Tibial nerve (tissue), 4 donors: ENCODE results near the gene CENPI. TPM values are rescaled to one million over a fixed set of nuclear protein-coding genes. Genes with fewer than 3 reads are reported as not detected.

Experiments
- DNase-seq, 2 donors: peaks; one replicate each; pipeline ENCODE4 v3.0.0-alpha.2; 2019; ENCODE audit warnings: low spot score in 2 of 2
- H3K27ac ChIP-seq, 4 donors: fragments of 200-600 bp; sonication (generic) in 3 of 4; one replicate each; pipeline ENCODE4 v1.5.1; 2017 to 2019; ENCODE audit warnings: mild to moderate bottlenecking in 1 of 4
- H3K27me3 ChIP-seq, 2 donors: fragments of 200-600 bp; sonication (generic) in 1 of 2; one replicate each; pipeline versions ENCODE4 v1.5.1 to v1.6.0; 2017 to 2019
- H3K36me3 ChIP-seq, 3 donors: fragments of 200-600 bp; sonication (generic); one replicate each; pipeline ENCODE4 v1.5.1; 2018 to 2019
- H3K4me1 ChIP-seq, 4 donors: fragments of 200-600 bp; sonication (generic) in 3 of 4; one replicate each; pipeline ENCODE4 v1.5.1; 2017 to 2019
- H3K4me3 ChIP-seq, 4 donors: fragments of 200-600 bp; sonication (generic) in 3 of 4; one replicate each; pipeline ENCODE4 v1.5.1; 2017 to 2019; ENCODE audit warnings: mild to moderate bottlenecking in 1 of 4, moderate library complexity in 1 of 4
- H3K9me3 ChIP-seq, 4 donors: fragments of 200-600 bp; sonication (generic) in 3 of 4; one replicate each; pipeline ENCODE4 v1.5.1; 2017 to 2019
- CTCF ChIP-seq, 5 experiments: fragments of 200-600 bp in 3 of 5; fragments of 450-650 bp in 2 of 5; sonication (generic) in 3 of 5; IDR thresholded peaks; one replicate each; pipeline ENCODE4 v1.5.1; 2016 to 2019; ENCODE audit warnings: antibody characterized with exemption in 5 of 5, mild to moderate bottlenecking in 3 of 5, moderate library complexity in 2 of 5
- EP300 ChIP-seq, 2 donors: sonication (generic); formaldehyde crosslinking; IDR thresholded peaks; one replicate each; pipeline ENCODE4 v1.6.1; 2017; ENCODE audit warnings: antibody characterized with exemption in 2 of 2, mild to moderate bottlenecking in 1 of 2
- POLR2A ChIP-seq, 2 donors: fragments of 450-650 bp; IDR thresholded peaks; one replicate each; pipeline ENCODE4 v1.6.1; 2017; ENCODE audit warnings: antibody characterized with exemption in 2 of 2, mild to moderate bottlenecking in 2 of 2, moderate library complexity in 2 of 2
- WGBS, 2 donors: methylation state at CpG; one replicate each; pipeline ENCODE4 v1.1.5; 2018; 5-methylcytosine and 5-hydroxymethylcytosine counted together
- total RNA-seq, 4 donors: library from RNA; depleted of rRNA; stranded (reverse); fragments of >200 nt; gene quantifications; one replicate each; pipeline ENCODE4 v1.1.0, GENCODE V29; 2016

The CENPI gene
- total RNA-seq, 4 donors from 2014 or later: 2.1 to 5.2 (median 2.8) TPM

- no peak overlapping the region for H3K27ac ChIP-seq
- no peak for DNase-seq
- no peaks in the 10 kb centered on the region for H3K9me3 ChIP-seq
- no peaks in the 10 kb centered on the region for H3K36me3 ChIP-seq
- TF ChIP-seq EP300 (IDR thresholded peaks at IDR 0.05): no peak
- TF ChIP-seq POLR2A (IDR thresholded peaks at IDR 0.05): no peak
- TF ChIP-seq CTCF (IDR thresholded peaks at IDR 0.05): no peak
- H3K4me3 ChIP-seq: no peak overlapping the region
- peaks cover 0 to 9% of the 10 kb centered on the region in 2 donors for H3K27me3 ChIP-seq
- no peaks in the 10 kb centered on the region for H3K4me1 ChIP-seq
Measured at GRCh38 chrX:101062176-101062575, 35.8 kb upstream of the CENPI start.

- Histone ChIP-seq H3K9me3 (no peaks in the 10 kb centered on the region), H3K4me3 (no peak overlapping the region), H3K4me1 (no peaks in the 10 kb centered on the region), H3K27me3 (no peaks in the 10 kb centered on the region), H3K36me3 (no peaks in the 10 kb centered on the region), H3K27ac (no peak overlapping the region)
- 76 to 82% methylated on average over 3 of the region's 3 CpGs for WGBS, 2 donors
- no peak for DNase-seq
- TF ChIP-seq POLR2A (IDR thresholded peaks at IDR 0.05): no peak
- no peak for TF ChIP-seq CTCF (IDR thresholded peaks at IDR 0.05)
- no peak for TF ChIP-seq EP300 (IDR thresholded peaks at IDR 0.05)
Measured at GRCh38 chrX:101071582-101071981, 26.4 kb upstream of the CENPI start.

DNA sequence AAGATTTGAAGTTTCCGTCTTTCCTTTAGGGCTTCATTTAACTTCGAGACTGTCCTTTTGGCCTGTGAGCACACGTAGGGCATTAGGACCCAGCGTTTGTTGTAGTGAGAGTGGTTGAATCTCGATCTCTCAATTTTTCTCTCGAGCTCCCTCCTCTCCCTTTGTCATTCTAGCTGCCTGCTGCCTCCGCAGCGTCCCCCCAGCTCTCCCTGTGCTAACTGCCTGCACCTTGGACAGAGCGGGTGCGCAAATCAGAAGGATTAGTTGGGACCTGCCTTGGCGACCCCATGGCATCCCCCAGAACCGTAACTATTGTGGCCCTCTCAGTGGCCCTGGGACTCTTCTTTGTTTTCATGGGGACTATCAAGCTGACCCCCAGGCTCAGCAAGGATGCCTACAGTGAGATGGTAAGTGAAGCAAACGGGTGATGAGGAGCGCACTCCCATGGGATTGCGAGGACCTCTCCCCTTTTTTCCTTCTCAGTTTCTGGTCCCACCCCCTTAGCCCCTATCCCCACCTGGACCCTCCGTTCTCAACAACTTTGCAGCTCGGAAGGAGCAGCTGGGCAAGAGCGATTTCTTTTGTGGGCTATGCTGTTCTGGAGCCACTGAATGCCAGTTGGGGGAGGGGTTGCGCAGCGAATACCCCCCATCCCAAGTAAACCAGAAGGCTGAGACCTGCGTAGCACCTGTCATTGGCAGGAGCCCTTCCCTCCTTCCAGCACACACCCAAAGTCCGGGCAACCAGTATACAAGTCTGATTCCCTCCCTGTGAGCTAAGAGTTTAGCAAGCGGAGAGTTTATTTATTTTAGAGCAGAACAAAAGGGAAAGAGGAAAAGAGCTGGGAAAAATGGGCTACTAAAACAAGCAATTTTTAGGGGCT is 19.0 kb upstream of the CENPI start, which contains the start of gene TMEM35A:
Gene TMEM35A, plus strand, starts transcription at position 164 of the 883 bp plus-strand sequence. Its CDS starts 124 bp downstream, at position 288.
- Histone ChIP-seq H3K9me3 (no peaks in the 10 kb centered on the region), H3K36me3 (no peaks in the 10 kb centered on the region), H3K27ac (peak within 1 kb of the TSS in 1 of 4 donors; percentile 24), H3K4me1 (peaks cover 0 to 9% (median 0%) of the 10 kb centered on the region in 4 donors), H3K27me3 (peaks cover 0 to 17% of the 10 kb centered on the region in 2 donors), H3K4me3 (peak within 1 kb of the TSS in 3 of 4 donors; percentile 23 to 48 (median 27))
- no peak for DNase-seq
- TF ChIP-seq CTCF (IDR thresholded peaks at IDR 0.05): no peak
- no peak for TF ChIP-seq POLR2A (IDR thresholded peaks at IDR 0.05)
- no peak for TF ChIP-seq EP300 (IDR thresholded peaks at IDR 0.05)
- 7 to 27% methylated on average over 22 to 23 of the region's 23 CpGs for WGBS, 2 donors

- peaks cover 0 to 9% (median 0%) of the 10 kb centered on the region in 4 donors for H3K4me1 ChIP-seq
- no peak overlapping the region for H3K27ac ChIP-seq
- DNase-seq: no peak
- peaks cover 0 to 25% of the 10 kb centered on the region in 2 donors for H3K27me3 ChIP-seq
- TF ChIP-seq EP300 (IDR thresholded peaks at IDR 0.05) (no peak), POLR2A (IDR thresholded peaks at IDR 0.05) (no peak), CTCF (IDR thresholded peaks at IDR 0.05) (no peak)
- no peaks in the 10 kb centered on the region for H3K36me3 ChIP-seq
- 36 to 51% methylated on average over 8 of the region's 8 CpGs for WGBS, 2 donors
- H3K4me3 ChIP-seq: peak overlapping the region in 1 of 4 donors; percentile 48
- no peaks in the 10 kb centered on the region for H3K9me3 ChIP-seq
Measured at GRCh38 chrX:101079736-101080270, 18.2 kb upstream of the CENPI start.
